GM23338 (cell line): ENCODE measurements around the gene EXO1. TPM values are rescaled to one million over a fixed set of nuclear protein-coding genes. Genes with fewer than 3 reads are reported as not detected.
"Not testable (repeated sequence)": the region's sequence is repeated elsewhere in the genome, so short reads cannot be mapped to it uniquely, and the experiment has no call there.

Experiments used
- ATAC-seq: fragments of 200-7000 bp; cut with Tn5 transposase; 3 replicates; pipeline ENCODE4 v1.9.1; 2020
- DNase-seq: peaks from one replicate; pipeline ENCODE4 v3.0.0-alpha.2; 2015; ENCODE audit warnings: low spot score
- H2AFZ ChIP-seq: fragments of 200-600 bp; sonication (generic); 2 replicates; pipeline ENCODE4 v1.8.0; 2016; ENCODE audit warnings: antibody characterized with exemption, mild to moderate bottlenecking, moderate library complexity
- H3F3A ChIP-seq: fragments of 200-600 bp; sonication (generic); replicated peaks from 2 replicates; pipeline ENCODE4 v1.8.0; 2017; ENCODE audit warnings: antibody characterized with exemption, mixed run types, low read depth
- H3K27ac ChIP-seq: fragments of 200-600 bp; sonication (generic); 2 replicates; pipeline ENCODE4 v1.6.1; 2016; ENCODE audit warnings: low read depth
- H3K27me3 ChIP-seq: fragments of 200-600 bp; sonication (generic); 2 replicates; pipeline ENCODE4 v1.8.0; 2016; ENCODE audit warnings: mild to moderate bottlenecking, mixed run types, moderate library complexity; ENCODE audit not compliant: insufficient read depth
- H3K36me3 ChIP-seq: fragments of 200-600 bp; sonication (generic); 2 replicates; pipeline ENCODE4 v1.8.0; 2016; ENCODE audit warnings: mild to moderate bottlenecking; ENCODE audit not compliant: insufficient read depth
- H3K4me1 ChIP-seq: fragments of 200-600 bp; sonication (generic); 2 replicates; pipeline ENCODE4 v1.8.0; 2016; ENCODE audit warnings: mild to moderate bottlenecking, moderate library complexity; ENCODE audit not compliant: insufficient read depth
- H3K4me2 ChIP-seq: fragments of 200-600 bp; sonication (generic); 2 replicates; pipeline ENCODE4 v1.7.1; 2017; ENCODE audit warnings: mixed run types
- H3K4me3 ChIP-seq: fragments of 200-600 bp; sonication (generic); 2 replicates; pipeline ENCODE4 v1.6.1; 2016; ENCODE audit warnings: mixed run types
- H3K79me2 ChIP-seq: fragments of 200-600 bp; sonication (generic); replicated peaks from 2 replicates; pipeline ENCODE4 v1.8.0; 2017; ENCODE audit warnings: mild to moderate bottlenecking; ENCODE audit not compliant: insufficient read depth
- H3K9me2 ChIP-seq: fragments of 200-600 bp; sonication (generic); 2 replicates; pipeline ENCODE4 v1.8.0; 2017; ENCODE audit not compliant: insufficient read depth
- H4K20me1 ChIP-seq: fragments of 200-600 bp; sonication (generic); replicated peaks from 2 replicates; pipeline ENCODE4 v1.8.0; 2017; ENCODE audit warnings: mild to moderate bottlenecking; ENCODE audit not compliant: insufficient read depth
- H3K27ac Mint-ChIP-seq: 2 replicates; pipeline ENCODE4 v1.8.0; 2020; ENCODE audit warnings: inconsistent platforms, mild to moderate bottlenecking, moderate library complexity, mixed read lengths
- H3K27me3 Mint-ChIP-seq: 3 replicates; pipeline ENCODE4 v1.8.0; 2022; ENCODE audit warnings: low read depth, mild to moderate bottlenecking, moderate library complexity, mixed read lengths, inconsistent platforms; ENCODE audit not compliant: insufficient read depth, poor library complexity
- H3K36me3 Mint-ChIP-seq: 3 replicates; pipeline ENCODE4 v1.8.0; 2021; ENCODE audit warnings: low read depth, mild to moderate bottlenecking, inconsistent platforms, moderate library complexity, mixed read lengths
- H3K4me1 Mint-ChIP-seq: 3 replicates; pipeline ENCODE4 v1.8.0; 2020; ENCODE audit warnings: mild to moderate bottlenecking, inconsistent platforms, mixed read lengths
- H3K4me3 Mint-ChIP-seq: 3 replicates; pipeline ENCODE4 v1.8.0; 2021; ENCODE audit warnings: moderate library complexity, mild to moderate bottlenecking, inconsistent platforms, mixed read lengths
- H3K9me3 Mint-ChIP-seq: 3 replicates; pipeline ENCODE4 v1.8.0; 2020; ENCODE audit warnings: moderate library complexity, mild to moderate bottlenecking, inconsistent platforms, mixed read lengths
- CREB1 ChIP-seq: fragments of 250-450 bp; sonication (Bioruptor Pico); IDR thresholded peaks from 2 replicates; pipeline ENCODE4 v1.5.0; 2020; ENCODE audit warnings: low read depth, mild to moderate bottlenecking, moderate library complexity
- EZH2 ChIP-seq: fragments of 200-600 bp; sonication (generic); IDR thresholded peaks from one replicate; pipeline ENCODE4 v1.8.0; 2017; ENCODE audit warnings: antibody characterized with exemption, mild to moderate bottlenecking, low read depth; ENCODE audit not compliant: unreplicated experiment
- EZH2phosphoT487 ChIP-seq: fragments of 200-600 bp; sonication (generic); IDR thresholded peaks from one replicate; pipeline ENCODE4 v1.8.1; 2018; ENCODE audit warnings: antibody characterized with exemption; ENCODE audit not compliant: unreplicated experiment
- JUNB ChIP-seq: IDR thresholded peaks from one replicate; pipeline ENCODE4 v1.6.1; 2016; ENCODE audit warnings: antibody characterized with exemption; ENCODE audit not compliant: unreplicated experiment
- NANOG ChIP-seq: IDR thresholded peaks from 2 replicates; pipeline ENCODE4 v1.6.1; 2016; ENCODE audit warnings: antibody characterized with exemption, borderline replicate concordance
- STAT1 ChIP-seq: IDR thresholded peaks from one replicate; pipeline ENCODE4 v1.6.1; 2016; ENCODE audit warnings: antibody characterized with exemption; ENCODE audit not compliant: unreplicated experiment
- ZNF114 ChIP-seq: fragments of 250-450 bp; sonication (Bioruptor Pico); IDR thresholded peaks from 2 replicates; pipeline ENCODE4 v1.5.0; 2020; ENCODE audit warnings: mild to moderate bottlenecking, moderate library complexity
- ZNF462 ChIP-seq: fragments of 250-450 bp; sonication (Bioruptor Pico); IDR thresholded peaks from 2 replicates; pipeline ENCODE4 v1.5.0; 2020; ENCODE audit warnings: mild to moderate bottlenecking, moderate library complexity
- polyA plus RNA-seq: library from polyadenylated mRNA; unstranded; fragments of >200 nt; fragmentation: Nextera tagmentation; extraction: Ambion mirVana; gene quantifications from 2 replicates; pipeline ENCODE4 v1.2.1, GENCODE V29; 2016
- total RNA-seq: library from RNA; depleted of rRNA; stranded (reverse); fragments of >200 nt; shearing (Covaris generic); gene quantifications from 2 replicates; pipeline ENCODE4 v1.2.3, GENCODE V29; 2014
- TF ChIP-seq, protein P1 (sequence below), 2 experiments: fragments of 200-600 bp in 1 of 2; sonication (generic) in 1 of 2; conservative IDR thresholded peaks; 2 replicates each; pipeline versions ENCODE4 v1.5.1 to v1.6.1; 2016 to 2017; ENCODE audit warnings: antibody characterized with exemption in 2 of 2, low read depth in 2 of 2, mild to moderate bottlenecking in 2 of 2, moderate library complexity in 1 of 2

EXO1 gene
- total and polyA plus RNA-seq, 2 experiments from 2014 or later: 16.2 to 34.0 TPM

GRCh38 chr1:241825581-241825980 lies 22.4 kb upstream of the EXO1 start:
- Histone ChIP-seq H3F3A (no peaks in the 10 kb centered on the region), H3K27me3 (no peaks in the 10 kb centered on the region), H4K20me1 (no peaks in the 10 kb centered on the region), H3K27ac (no peak overlapping the region), H3K4me1 (no peaks in the 10 kb centered on the region), H3K9me2 (no peaks in the 10 kb centered on the region), H3K4me3 (no peak overlapping the region), H2AFZ (no peak overlapping the region), H3K36me3 (no peaks in the 10 kb centered on the region), H3K4me2 (no peak overlapping the region), H3K79me2 (no peaks in the 10 kb centered on the region)
- H3K4me1 Mint-ChIP-seq: peaks cover 6% of the 10 kb centered on the region; the same call in 1 of the 3 replicates
- TF ChIP-seq CREB1 (CRISPR knock-in tag) (no peak), JUNB (no peak), NANOG (no peak)
- no peaks in the 10 kb centered on the region for H3K36me3 Mint-ChIP-seq
- no peak overlapping the region for H3K27ac Mint-ChIP-seq
- ATAC-seq (no peak), DNase-seq (no peak)
- peaks cover 2% of the 10 kb centered on the region for H3K27me3 Mint-ChIP-seq
- H3K9me3 Mint-ChIP-seq: no peaks in the 10 kb centered on the region
- no peak overlapping the region for H3K4me3 Mint-ChIP-seq

- not testable (repeated sequence) for H3K4me1 Mint-ChIP-seq, H3K79me2 ChIP-seq, H3K27me3 ChIP-seq, H3K27me3 Mint-ChIP-seq, DNase-seq, H2AFZ ChIP-seq, H3K4me3 Mint-ChIP-seq, H3K4me3 ChIP-seq, H3K27ac Mint-ChIP-seq, H4K20me1 ChIP-seq, H3K36me3 Mint-ChIP-seq, H3K36me3 ChIP-seq, ATAC-seq, H3K4me1 ChIP-seq, H3F3A ChIP-seq, H3K4me2 ChIP-seq, H3K27ac ChIP-seq, H3K9me3 Mint-ChIP-seq, H3K9me2 ChIP-seq
Measured at GRCh38 chr1:241826613-241827012, 21.4 kb upstream of the EXO1 start.

- peaks cover 6% of the 10 kb centered on the region; the same call in 1 of the 3 replicates for H3K4me1 Mint-ChIP-seq
- DNase-seq (no peak), ATAC-seq (no peak)
- H3K4me3 Mint-ChIP-seq: no peak overlapping the region
- Histone ChIP-seq H4K20me1 (no peaks in the 10 kb centered on the region), H3K4me2 (no peak overlapping the region), H3K9me2 (no peaks in the 10 kb centered on the region), H3F3A (no peaks in the 10 kb centered on the region), H3K79me2 (no peaks in the 10 kb centered on the region), H3K27me3 (no peaks in the 10 kb centered on the region), H3K4me1 (no peaks in the 10 kb centered on the region), H2AFZ (no peak overlapping the region), H3K27ac (no peak overlapping the region), H3K36me3 (no peaks in the 10 kb centered on the region), H3K4me3 (no peak overlapping the region)
- no peaks in the 10 kb centered on the region for H3K36me3 Mint-ChIP-seq
- peaks cover 2% of the 10 kb centered on the region for H3K27me3 Mint-ChIP-seq
- no peaks in the 10 kb centered on the region for H3K9me3 Mint-ChIP-seq
- H3K27ac Mint-ChIP-seq: no peak overlapping the region
- TF ChIP-seq STAT1: no peak
- no peak for TF ChIP-seq EZH2
- TF ChIP-seq EZH2phosphoT487: no peak
- TF ChIP-seq NANOG: no peak
- no peak for TF ChIP-seq CREB1 (CRISPR knock-in tag)
- TF ChIP-seq, protein P1, sequence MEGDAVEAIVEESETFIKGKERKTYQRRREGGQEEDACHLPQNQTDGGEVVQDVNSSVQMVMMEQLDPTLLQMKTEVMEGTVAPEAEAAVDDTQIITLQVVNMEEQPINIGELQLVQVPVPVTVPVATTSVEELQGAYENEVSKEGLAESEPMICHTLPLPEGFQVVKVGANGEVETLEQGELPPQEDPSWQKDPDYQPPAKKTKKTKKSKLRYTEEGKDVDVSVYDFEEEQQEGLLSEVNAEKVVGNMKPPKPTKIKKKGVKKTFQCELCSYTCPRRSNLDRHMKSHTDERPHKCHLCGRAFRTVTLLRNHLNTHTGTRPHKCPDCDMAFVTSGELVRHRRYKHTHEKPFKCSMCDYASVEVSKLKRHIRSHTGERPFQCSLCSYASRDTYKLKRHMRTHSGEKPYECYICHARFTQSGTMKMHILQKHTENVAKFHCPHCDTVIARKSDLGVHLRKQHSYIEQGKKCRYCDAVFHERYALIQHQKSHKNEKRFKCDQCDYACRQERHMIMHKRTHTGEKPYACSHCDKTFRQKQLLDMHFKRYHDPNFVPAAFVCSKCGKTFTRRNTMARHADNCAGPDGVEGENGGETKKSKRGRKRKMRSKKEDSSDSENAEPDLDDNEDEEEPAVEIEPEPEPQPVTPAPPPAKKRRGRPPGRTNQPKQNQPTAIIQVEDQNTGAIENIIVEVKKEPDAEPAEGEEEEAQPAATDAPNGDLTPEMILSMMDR (conservative IDR thresholded peaks at IDR 0.05; ENCODE audit: low read depth in 2 of 2): no peak
- TF ChIP-seq JUNB: no peak
- TF ChIP-seq ZNF462 (CRISPR knock-in tag): no peak
- TF ChIP-seq ZNF114: no peak
Measured at GRCh38 chr1:241827264-241827663, 20.7 kb upstream of the EXO1 start.
